Stimulated activated CD4-positive, alpha-beta T cell treated with anti-CD3 and anti-CD28 coated beads, Interleukin-15, amount 100 ng/mL, for 24 hours (primary cell): ENCODE data around the gene PITPNB.

Experiments
- DNase-seq: peaks from one replicate; pipeline ENCODE4 v3.0.0-alpha.2; 2020

PITPNB gene

GRCh38 chr22:27853424-27853823 is 65.6 kb downstream of the PITPNB start:
- no peak for DNase-seq

- DNase-seq = no peak
These were observed 66.9 kb downstream of the PITPNB start for GRCh38 chr22:27851974-27852746.

- no peak for DNase-seq
These were observed 69.0 kb downstream of the PITPNB start for GRCh38 chr22:27850000-27850521.

GRCh38 chr22:27848005-27848404 is 71.1 kb downstream of the PITPNB start:
- DNase-seq = no peak

- DNase-seq = no peak
These were observed 72.1 kb downstream of the PITPNB start for GRCh38 chr22:27846910-27847309.

- no peak for DNase-seq
These were observed 72.8 kb downstream of the PITPNB start for GRCh38 chr22:27846248-27846757.

- DNase-seq = no peak
These were observed 73.4 kb downstream of the PITPNB start for GRCh38 chr22:27845644-27846043.

GRCh38 chr22:27844656-27845591 is 74.1 kb downstream of the PITPNB start:
- no peak for DNase-seq

GRCh38 chr22:27844256-27844655 is 74.8 kb downstream of the PITPNB start:
- DNase-seq = no peak

- DNase-seq = no peak
These were observed 75.6 kb downstream of the PITPNB start for GRCh38 chr22:27843441-27843840.

GRCh38 chr22:27842669-27843431 is 76.2 kb downstream of the PITPNB start:
- DNase-seq = no peak

- DNase-seq = no peak
These were observed 76.9 kb downstream of the PITPNB start for GRCh38 chr22:27842201-27842600.

- no peak for DNase-seq
These were observed 78.6 kb downstream of the PITPNB start for GRCh38 chr22:27840436-27840835.

- no peak for DNase-seq
These were observed 79.9 kb downstream of the PITPNB start for GRCh38 chr22:27839057-27839660.

- DNase-seq = no peak
These were observed 82.9 kb downstream of the PITPNB start for GRCh38 chr22:27836181-27836580.

GRCh38 chr22:27835446-27835845 is 83.6 kb downstream of the PITPNB start:
- DNase-seq = no peak

- DNase-seq = no peak
These were observed 84.5 kb downstream of the PITPNB start for GRCh38 chr22:27834364-27835185.

GRCh38 chr22:27833803-27834202 is 85.3 kb downstream of the PITPNB start:
- no peak for DNase-seq

- DNase-seq = no peak
These were observed 86.5 kb downstream of the PITPNB start for GRCh38 chr22:27832606-27833005.

GRCh38 chr22:27829620-27830019 is 89.4 kb downstream of the PITPNB start:
- no peak for DNase-seq
